ENCODE results near the gene GDF11.

GDF11 gene

DNA sequence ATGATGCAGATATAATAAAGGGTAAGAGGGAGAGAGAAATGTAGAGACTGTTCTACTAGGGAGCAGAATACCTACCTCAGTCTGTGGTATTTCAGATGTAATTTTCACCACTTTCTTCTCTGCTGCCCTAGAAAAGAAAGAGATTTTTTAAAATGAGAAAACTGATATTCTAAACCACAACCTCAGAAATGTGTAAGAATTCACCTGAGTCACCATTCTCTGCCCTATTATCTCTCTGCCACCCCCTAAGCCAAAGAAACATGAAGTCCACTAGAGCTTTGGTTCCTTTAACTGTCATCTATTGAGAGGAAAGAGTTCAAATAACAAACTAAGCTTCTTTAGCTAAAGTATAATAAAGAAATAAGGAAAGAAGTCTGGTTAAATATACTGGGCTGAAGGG, 53.0 kb downstream of the GDF11 start:
- DNase-seq (ENCODE audit: low read depth, low spot score) = no peak

DNA sequence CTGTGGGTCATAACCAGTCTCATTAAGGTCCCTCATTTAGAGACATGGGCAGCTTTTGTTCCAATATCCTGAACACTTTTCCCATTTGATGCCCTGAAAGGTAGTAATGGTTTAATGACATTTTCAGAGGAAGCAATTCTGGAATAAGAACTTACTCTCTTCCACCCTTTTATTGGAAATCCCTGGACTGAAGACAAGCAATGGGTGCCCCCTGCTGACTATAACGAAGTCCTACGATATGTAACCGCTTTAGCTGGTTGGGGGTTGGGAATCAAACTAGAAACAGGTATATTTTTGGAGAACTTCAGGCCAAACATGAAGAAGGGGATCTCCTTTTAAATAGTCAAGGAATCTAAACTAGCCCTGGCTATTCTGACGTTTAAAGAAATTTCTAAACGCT, 54.1 kb downstream of the GDF11 start:
- DNase-seq (ENCODE audit: low read depth, low spot score) = no peak

DNA sequence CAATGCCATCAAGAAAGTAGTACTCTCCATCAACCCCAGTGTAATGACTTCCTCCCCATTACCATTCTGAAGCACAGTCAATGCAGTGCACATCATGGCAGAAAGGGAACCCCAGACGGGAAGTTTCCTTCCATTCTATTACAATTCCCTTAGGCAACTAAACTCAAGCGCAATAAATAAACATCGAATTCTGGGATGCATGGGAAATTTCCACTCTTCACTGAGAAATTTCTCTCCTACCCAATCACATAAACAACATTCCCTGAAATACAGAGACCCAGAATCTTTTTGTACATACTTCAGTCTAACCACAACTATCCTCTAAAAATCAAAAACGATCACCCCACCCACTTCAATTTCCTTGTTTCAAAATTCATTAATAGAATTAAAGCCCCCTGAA, 54.6 kb downstream of the GDF11 start:
- no peak for DNase-seq (ENCODE audit: low read depth, low spot score)
